HG03280 (cell line): ENCODE results near the gene ATP6V1B1.

ENCODE experiments used
- ATAC-seq: cut with Tn5 transposase; IDR thresholded peaks from one replicate; pipeline ENCODE4 v1.9.1; 2021; ENCODE audit warnings: mild to moderate bottlenecking, moderate library complexity; ENCODE audit not compliant: unreplicated experiment

Gene ATP6V1B1

GRCh38 chr2:70901227-70902066 lies 34.3 kb upstream of the ATP6V1B1 start:
- ATAC-seq: no peak

GRCh38 chr2:70902067-70902442 lies 33.6 kb upstream of the ATP6V1B1 start:
- ATAC-seq: no peak

DNA sequence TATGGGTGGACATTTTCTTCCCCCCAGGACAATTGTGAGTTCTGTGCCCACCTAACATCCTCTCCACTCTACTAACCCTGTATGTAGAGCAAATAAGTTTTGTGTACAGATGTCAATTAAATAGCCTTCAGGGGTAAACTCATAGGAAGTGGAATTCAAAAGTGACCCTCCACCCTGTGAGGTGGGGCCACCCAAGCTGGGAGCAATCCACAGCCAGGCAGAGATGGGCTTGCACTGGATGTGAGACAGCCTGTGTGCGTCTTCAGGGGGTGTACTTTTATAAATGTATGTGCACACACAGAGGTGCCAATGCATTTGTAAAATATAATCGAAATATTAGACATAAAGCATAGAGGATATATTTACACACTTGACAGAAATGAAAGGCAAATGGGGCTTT lies 33.1 kb upstream of the ATP6V1B1 start:
- ATAC-seq: no peak

DNA sequence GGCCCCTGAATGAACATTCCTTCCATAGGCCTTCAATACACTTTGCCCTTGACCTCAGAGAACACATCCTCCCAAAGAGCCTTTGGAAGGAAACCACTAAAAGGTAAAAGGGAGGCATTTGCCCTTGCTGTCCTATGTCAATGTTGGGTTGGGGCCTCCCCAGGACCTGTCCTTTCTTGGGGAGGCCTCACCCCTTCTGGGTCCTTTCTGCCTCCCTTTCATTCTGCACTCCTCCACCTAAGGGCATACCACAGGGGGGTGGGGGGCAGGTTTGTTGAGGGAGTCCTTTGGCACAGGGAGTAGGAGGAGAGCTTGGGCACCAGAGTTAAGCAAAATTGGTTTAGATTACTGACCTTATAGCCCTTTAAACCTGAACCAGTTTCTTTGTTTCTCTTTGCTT lies 32.5 kb upstream of the ATP6V1B1 start:
- ATAC-seq: no peak

- no peak for ATAC-seq
Observed at GRCh38 chr2:70903641-70904340, 31.9 kb upstream of the ATP6V1B1 start.

GRCh38 chr2:70904371-70905216 lies 31.1 kb upstream of the ATP6V1B1 start:
- ATAC-seq: no peak

GRCh38 chr2:70905443-70906421 lies 30.0 kb upstream of the ATP6V1B1 start:
- no peak for ATAC-seq

- ATAC-seq: no peak
Observed at GRCh38 chr2:70906439-70907005, 29.2 kb upstream of the ATP6V1B1 start.

DNA sequence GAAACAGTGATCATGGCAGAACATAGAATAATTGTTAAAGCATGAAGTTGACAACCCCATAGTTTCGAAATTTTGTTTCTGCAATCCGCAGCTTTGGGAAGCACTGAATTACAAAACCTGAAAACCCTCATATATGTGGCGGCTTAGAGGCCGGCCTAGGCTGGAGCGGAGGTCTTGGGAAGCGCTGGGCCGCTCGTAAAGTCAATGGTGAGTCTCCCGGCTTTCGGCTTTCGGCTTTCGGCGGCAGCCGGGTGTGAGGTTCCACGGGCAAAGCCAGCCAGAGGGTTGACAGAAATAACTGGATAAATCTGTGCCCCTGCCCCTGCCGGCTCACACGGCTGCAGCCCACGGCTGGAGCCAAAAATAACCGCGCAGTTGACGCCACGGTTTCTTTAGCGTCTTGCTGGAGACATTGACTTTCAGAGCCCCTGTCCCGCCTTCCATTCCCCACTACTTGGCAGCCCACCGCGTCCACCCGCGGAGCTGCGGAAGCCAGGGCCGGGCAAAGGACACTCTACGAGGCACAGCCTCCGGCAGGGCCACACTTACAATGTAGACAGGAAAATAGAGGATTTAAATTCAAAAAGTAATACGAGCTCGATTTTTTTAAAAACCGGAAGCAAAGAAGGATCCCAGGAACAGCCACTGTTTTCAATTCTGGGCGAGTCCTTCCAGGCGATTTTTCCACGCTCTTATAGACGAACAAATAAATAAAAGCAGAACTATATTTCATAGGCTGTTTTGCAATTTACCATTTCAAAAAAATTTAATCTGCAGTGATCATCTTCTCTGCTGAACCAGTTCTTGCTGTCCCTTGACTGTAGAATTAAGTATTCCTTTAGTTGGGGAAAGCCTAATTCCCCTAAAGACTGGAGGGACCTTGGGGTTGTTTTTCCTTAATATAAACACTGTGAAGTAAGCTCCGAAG lies 28.3 kb upstream of the ATP6V1B1 start:
- no peak for ATAC-seq

GRCh38 chr2:70916291-70916690 lies 19.4 kb upstream of the ATP6V1B1 start:
- ATAC-seq: no peak

DNA sequence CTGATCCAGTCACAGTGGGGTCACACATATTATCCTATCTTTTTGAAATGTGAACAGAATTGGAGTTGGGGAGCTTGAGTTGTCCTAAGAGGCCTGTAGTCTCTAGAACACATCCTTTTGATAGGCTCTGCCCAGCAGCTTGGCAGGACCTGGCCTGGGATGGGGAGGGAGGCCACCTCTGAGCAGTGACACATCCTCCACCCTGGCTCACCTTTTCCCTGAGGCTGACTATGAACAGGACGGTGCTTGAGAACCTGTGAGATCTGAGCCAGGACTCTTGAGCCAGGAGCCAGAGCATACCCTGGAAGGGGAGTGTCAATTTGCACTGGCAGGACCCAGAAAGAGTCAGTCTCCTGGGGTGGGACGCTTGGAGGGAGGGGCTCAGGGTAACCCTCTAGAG lies 17.7 kb upstream of the ATP6V1B1 start:
- no peak for ATAC-seq

DNA sequence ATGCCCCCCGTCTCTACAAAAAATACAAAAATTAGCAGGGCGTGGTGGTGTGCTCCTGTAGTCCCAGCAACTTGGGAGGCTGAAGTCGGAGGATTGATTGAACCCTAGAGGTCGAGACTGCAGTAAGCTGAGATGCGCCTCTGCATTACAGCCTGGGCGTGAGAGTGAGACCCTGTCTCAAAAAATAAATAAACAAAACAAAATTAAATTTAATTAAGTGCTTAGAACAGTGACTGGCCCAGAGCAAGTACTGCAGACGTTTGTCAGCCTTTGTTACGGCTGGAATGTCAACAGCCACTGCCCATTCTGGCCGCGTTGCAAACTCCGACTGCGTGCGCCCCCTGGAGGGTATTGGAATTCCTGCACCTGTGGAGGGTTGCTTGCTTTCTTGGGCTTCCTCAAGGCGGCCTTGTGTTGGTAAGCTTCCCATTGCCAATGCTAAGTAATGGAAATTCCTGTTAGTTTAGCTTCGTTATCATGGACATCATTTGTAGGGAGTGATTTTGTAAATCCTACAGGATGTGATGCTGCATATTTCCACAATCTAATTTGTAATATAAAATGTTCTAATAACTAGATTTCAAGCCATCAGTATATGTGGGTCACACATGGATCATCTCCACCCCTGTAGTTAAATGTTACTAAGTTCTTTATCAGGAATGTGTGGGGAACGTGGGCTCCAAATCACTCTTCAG lies 15.9 kb upstream of the ATP6V1B1 start:
- no peak for ATAC-seq

DNA sequence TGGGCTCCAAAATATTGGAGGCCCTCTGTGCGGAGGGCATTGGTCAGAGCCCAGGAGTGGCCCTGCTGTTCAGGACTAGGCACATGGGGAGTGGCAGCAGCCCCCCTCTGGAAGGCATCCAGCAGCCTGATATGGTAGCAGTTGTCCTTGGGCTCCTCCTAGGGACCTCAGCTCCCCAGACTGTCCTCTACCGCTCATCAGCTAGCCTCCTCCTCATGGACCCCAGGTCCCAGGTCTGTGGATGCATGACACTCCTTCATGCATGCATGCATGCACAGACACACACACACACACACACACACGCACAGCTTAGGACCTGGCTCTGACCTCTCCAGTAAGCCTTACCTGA lies 15.4 kb upstream of the ATP6V1B1 start:
- ATAC-seq: no peak

- ATAC-seq: no peak
Observed at GRCh38 chr2:70921031-70921430, 14.7 kb upstream of the ATP6V1B1 start.

DNA sequence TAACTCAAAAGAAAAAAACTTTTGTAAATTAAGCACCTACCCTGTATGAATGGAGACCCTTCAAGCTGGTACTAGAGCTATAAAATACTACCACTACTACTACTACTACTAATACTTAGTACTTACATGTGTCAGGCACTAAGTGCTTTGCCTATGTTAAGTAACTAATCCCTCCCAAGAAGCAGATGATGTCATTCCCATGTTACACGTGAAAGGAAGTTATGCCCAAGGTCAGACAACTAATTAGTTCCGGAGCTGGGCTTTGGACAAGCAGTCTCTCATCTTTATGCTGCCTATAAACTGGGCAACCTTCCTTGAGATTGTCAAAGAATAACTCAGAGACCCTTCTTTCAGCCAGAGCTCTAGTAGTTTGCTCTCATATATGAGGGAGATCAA lies 13.9 kb upstream of the ATP6V1B1 start:
- ATAC-seq: no peak

DNA sequence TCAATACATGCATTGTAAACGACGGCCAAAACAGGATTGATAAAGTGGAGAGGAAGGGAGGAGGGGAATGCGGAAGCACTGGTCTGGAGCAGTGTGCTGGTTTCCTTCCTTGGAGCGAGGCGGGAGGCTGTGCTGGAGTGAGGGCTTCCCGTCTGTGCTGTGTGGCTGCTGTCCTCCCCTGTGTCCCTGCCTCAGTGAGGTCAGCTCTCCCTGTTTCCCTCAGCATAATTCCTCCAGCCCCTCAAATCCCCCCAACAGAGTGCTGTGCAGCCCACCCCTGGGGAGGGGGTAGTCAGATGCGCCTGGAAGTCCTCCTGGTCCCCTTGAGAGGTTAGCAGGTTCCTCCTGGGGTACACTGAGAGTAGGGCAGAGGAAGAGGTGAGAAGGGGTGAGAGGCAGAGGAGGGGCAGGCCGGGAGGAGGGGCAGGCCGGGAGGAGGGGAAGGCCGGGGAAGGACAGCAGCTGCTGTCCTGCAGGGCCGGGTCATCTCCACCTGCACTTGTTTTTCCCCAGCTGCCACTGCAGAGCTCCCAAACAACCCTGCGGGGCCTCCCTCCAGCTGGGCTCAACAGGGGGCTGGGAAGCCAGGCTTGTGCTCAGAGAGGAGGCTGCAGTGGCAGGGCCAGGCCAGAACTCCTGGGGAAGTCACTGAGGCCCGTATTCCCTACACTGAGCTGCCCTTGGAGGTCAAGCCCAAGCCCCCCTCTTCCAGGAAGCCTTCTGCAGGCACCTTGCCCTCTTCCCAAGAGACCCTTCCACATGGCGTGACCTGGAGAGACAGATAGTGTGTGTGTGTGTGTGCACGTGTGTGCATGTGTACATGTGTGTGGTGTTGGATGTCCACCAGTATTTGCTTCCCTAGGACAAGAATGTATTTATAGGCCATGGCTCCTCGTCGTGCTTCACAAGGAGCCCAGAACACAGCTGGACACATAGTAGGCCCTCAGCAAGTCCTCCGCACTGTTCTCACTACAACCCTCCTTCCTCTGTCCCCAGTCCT lies 13.2 kb upstream of the ATP6V1B1 start:
- no peak for ATAC-seq

DNA sequence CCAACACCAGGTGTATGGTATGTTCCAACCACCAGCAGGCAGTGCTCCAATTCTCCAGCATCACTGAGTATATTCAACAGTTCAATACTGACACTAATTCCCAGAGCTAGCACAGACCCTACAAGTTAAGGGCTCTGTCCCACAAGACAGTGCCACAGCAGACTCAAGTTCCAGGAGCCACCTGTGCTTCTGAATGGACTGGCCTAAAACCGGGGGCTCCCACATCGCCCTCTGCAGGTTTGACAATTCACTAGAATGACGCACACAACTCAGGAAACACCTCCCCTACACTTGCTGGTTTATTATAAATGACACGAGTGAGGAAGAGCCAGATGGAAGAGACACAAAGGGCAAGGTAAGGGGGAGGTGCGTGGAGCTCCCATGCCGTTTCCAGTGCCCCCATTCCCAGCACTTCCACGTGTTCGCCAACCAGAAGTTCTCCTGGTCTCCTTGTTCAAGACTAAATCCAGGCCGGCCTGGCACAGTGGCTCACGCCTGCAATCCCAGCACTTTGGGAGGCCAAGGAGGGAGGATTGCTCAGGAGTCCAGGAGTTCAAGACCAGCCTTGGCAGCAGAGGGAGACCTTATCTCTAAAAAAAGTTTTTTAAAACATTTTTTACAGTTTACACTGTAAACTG lies 12.2 kb upstream of the ATP6V1B1 start:
- no peak for ATAC-seq
